CD4-positive, alpha-beta T cell treated with Interleukin-12 subunit alpha and Interleukin-12 subunit beta, for 1 hour (primary cell): ENCODE results near the gene PMIS2.
A peak's percentile ranks its signal among the peaks of the same experiment; 100 is the strongest.

Experiments
- DNase-seq: peaks from one replicate; pipeline ENCODE4 v3.0.0-alpha.2; 2020

PMIS2 gene

GRCh38 chr19:35585848-35586247 lies at the start of gene PMIS2:
Gene PMIS2, plus strand, starts transcription at chr19:35586173. Its CDS starts 87 bp downstream, at chr19:35586260.
- peak; percentile 2 for DNase-seq

DNA sequence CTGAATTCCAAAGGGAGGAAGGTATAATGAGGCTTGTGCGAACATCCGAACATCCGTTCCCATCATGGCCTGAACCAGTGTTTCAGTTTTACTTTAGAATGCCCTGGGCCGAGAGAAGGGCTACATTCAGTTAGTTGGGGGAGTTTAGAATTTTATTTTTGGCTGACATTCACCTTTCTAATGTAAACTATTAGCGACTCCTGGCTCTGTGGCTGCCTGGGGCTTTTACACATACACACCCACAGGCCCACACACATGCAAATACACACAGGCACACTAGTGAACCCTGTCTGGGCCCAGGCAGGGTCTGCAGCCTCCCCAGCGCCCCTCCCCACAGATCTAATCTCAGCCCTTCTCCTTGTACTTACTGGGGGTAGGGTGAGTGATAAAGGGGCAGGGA lies 46.7 kb upstream of the PMIS2 start:
- no peak for DNase-seq

DNA sequence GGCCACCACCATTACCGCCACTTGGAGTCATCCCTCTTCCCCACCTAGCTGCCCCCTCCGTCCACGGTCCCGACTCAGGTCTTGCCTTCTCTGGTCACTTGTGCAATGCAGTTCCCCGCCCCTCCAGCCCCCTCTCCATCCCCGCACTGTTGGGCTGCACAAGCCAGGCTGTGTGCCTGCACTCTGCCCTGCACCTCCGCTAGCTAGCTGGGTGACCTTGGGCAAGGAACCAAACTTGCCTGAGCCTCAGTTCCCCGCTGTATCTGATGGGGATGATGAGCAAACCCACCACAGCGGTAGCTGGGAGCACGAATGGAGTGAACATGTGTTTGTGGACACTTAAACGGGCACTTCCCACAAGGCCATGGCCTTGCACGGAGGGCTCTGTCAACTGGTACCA lies 46.1 kb upstream of the PMIS2 start:
- DNase-seq = no peak

DNA sequence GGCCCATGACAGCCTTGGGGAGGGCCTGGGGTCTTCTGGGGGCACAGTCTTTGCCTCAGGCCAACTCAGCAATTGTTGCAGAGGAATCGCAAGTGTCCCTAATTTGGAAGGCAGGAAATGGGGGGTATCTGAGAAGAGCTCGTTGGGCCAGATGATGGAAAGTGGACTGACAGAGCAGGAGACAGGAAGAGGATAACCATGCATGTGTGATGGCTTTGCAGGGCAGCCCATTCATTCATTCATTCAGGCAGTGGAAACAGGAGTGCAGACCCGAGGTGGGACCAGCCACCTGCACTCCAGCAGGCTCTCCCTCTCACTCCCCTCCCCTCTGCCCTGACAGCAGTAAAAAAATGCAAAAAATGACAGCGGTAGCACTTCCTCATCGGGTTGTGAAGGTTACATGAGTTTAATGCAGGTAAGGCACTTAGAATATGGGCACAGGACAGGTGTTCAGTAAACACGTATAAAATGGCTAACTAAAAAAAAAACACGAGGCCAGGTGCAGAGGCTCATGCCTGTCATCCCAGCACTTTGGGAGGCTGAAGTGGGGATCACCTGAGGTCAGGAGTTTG lies 45.5 kb upstream of the PMIS2 start:
- DNase-seq = no peak

- DNase-seq = no peak
Measured at GRCh38 chr19:35542209-35542608, 43.8 kb upstream of the PMIS2 start.

DNA sequence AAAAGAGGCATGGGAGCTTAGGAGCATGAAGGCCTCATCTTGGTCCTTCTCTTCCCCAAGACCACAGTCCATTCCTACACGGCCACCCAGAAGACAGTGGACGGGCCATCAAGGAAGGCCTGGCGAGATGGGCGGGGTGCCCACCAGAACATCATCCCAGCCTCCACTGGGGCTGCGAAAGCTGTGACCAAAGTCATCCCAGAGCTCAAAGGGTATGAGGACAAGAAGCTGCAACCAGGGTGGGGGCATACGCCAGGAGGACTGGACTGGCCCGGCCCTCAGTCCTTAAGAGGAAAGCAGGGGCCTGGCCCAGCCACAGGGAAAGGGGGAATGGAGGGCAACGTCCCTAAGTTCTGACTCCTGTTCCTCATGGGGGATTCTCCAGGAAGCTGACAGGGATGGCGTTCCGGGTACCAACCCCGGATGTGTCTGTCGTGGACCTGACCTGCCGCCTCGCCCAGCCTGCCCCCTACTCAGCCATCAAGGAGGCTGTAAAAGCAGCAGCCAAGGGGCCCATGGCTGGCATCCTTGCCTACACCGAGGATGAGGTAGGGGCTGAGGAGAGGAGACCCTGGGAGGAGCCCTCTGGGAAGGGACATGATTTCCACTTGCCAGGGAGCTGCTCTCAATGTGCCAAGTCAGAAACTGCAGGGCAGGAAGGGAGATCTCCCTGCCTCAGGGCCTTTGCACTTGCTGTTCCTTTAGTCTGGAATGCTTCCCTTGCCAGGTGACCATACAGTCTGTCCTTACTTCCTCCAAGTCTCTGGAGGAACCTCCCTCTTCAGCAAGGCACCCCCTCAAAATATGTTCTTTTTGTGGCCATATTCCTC lies 42.5 kb upstream of the PMIS2 start:
- DNase-seq = no peak

GRCh38 chr19:35544110-35544802 lies 41.7 kb upstream of the PMIS2 start:
- no peak for DNase-seq

DNA sequence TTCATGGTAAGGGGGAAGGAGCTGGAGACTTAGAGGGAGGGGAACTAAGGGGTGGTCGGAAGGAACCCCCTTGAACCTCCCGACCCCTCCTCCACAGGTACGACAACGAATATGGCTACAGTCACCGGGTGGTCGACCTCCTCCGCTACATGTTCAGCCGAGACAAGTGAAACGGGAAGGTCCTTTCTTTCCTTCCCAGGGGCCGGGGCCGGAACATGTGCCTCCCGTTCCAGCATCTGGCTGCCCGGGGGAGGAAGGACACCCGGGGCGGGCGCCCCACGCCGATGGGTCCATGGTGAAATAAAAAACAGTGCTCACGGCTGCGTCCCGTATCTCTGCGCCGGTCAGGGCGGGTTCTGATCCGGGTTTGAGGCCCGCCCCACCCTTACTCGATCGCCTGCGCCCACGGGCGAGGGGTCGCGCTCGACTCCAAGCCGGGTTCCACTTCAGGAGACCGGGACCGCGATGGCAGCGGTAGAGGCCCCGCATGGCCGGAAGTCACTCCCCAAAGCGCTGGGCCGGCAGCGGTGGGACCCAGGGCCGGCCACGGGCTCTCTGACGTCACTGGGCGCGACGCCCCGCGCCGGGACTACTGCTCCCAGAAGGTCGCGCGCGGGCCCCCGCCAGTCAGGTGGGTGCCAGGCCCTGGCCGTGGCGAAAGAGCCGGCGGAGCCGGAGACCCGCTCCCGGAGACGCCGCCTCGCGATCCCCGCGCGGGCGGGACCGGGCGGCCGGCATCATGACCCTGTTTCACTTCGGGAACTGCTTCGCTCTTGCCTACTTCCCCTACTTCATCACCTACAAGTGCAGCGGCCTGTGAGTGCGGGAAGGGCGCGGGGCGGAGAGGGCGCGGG lies 40.7 kb upstream of the PMIS2 start, which contains the start of gene TMEM147:
Gene TMEM147, plus strand, starts transcription at position 626 of the 854 bp plus-strand sequence. Its CDS starts 114 bp downstream, at position 740.
- DNase-seq = peak; percentile 83

DNA sequence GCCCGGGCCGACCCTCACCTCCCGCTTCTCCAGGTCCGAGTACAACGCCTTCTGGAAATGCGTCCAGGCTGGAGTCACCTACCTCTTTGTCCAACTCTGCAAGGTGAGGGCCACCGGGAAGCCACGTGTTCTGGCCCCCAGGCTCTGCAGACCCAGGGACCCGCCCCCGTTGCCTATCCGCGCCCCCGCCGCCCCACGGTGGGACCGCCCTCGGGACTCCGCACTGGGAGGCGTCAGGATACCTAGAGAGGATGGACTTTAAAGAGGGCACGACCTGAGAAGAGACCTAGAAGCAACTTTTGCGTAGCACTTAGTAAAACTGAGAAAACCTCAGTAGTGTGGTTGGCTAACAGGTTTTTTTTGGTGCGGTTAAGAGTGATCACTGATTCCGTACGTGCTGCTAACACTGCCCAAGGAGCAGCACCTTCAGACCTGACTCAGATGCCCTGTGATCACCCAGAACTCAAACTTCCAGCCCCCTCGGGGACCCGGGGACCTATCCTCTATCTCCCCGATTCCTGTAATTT lies 40.1 kb upstream of the PMIS2 start:
- peak; percentile 53 for DNase-seq

DNA sequence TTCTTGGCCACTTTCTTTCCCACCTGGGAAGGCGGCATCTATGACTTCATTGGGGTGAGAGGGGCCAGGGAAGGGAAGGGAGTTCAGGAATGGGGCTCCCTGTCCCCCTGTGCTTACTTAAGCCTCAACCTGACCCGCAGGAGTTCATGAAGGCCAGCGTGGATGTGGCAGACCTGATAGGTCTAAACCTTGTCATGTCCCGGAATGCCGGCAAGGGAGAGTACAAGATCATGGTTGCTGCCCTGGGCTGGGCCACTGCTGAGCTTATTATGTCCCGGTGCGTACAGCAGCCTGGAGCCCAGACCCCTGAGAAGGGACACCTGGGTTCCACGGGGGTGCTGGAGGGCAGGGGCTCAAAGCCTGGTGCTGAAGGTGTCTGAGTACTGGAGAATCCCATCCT lies 39.4 kb upstream of the PMIS2 start:
- DNase-seq = no peak

GRCh38 chr19:35549174-35549788 lies 36.7 kb upstream of the PMIS2 start:
- peak; percentile 68 for DNase-seq

DNA sequence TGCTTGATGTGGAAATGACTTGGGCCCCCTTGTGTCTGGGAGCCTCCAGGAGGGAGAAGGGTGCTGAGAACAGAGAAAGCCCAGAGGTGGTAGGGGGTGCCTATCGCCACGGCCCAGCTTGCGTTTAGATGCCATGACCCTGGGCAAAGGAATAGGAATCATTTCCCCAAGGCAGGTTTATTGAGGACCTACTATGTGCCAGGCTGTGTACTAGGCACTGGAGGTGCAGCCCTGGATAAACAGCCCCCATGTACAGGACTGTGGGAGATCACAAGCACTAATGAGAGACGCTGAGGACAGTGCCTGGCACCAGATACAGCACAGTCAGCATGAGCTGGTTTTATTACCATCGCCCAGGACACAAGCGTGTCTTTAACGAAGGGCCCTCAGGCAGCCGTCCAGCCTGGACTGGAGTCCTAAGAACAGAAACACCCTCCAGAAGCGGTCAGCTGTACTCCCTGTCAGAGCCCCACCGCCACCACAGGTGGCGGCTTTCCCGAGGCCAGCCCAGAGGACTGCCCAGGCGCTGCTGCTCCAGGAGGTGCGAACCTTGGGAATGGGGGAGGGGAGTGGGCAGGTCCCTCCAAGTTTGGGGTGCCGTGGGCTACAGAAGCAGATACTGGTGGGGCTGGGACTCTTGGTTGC lies 36.0 kb upstream of the PMIS2 start:
- no peak for DNase-seq

DNA sequence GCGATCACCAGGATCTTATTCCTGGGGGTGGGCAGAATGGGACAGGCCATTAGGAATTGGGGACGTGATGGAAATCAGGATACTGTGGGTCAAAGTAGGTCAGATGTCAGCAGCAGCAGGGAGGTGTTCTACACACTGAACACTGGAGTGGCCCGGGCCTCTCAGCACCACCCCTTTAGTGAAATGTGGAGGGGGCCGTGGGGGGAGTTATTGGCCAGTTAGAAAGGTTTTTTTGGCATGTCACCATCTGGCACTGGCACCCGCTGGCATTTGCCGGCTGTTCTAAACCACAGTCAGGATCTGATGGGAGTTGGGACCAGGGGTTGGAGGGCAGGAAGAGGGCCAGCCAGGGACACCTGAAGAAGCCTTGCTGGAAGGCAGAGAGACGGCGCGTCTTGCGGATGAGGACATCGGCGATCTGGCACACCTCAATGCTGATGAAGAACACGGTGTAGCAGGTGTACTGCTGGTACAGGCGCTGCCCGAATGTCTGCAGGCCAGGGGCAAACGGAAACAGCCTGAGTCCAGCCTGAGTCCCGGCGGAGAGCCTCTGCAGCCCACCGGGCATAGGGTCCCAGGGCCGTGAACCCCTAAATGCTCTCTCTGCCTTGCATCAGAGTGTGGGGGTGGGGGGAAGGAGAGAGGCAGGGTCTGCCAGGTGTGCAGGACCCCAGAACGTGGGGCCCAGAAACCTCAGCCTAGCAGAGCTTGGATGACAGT lies 34.7 kb upstream of the PMIS2 start:
- no peak for DNase-seq

DNA sequence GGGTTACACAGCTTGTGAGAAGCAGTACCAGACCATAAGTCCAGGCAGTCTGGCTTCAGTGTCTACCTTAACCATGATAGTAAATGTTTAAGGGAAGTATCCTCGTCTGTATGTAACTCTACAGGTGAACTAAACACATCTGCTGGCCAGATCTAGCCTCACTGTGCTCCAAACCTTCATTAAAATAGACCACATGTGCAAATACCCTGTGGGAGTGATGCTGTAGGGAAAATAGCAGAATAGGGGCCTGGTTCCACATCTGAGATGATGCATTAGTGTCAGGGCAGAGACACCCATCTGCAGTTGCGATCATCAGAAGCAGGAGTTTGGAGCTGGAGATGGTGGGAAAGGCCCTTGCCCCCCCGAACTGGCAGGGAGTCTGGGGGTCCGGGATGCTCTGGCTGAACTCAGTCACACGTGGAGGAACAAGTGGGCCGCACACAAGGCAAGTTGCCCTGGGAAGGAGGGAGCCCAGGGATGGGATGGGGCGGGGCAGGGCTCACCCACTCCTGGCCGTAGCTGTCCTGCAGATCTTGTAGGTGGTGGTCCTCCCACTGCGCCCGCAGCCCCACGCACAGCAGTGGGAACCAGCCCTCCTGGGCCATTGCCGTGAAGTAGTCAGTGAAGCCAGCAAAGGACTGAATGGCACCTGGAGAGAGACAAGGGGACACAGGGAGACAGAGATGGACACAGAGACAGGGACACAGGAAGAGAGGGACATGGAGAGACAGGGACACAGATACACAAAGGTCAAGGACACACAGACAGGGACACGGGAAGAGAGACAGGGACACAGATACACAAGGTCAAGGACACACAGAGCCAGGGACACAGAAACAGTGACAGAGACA lies 33.2 kb upstream of the PMIS2 start:
- no peak for DNase-seq

DNA sequence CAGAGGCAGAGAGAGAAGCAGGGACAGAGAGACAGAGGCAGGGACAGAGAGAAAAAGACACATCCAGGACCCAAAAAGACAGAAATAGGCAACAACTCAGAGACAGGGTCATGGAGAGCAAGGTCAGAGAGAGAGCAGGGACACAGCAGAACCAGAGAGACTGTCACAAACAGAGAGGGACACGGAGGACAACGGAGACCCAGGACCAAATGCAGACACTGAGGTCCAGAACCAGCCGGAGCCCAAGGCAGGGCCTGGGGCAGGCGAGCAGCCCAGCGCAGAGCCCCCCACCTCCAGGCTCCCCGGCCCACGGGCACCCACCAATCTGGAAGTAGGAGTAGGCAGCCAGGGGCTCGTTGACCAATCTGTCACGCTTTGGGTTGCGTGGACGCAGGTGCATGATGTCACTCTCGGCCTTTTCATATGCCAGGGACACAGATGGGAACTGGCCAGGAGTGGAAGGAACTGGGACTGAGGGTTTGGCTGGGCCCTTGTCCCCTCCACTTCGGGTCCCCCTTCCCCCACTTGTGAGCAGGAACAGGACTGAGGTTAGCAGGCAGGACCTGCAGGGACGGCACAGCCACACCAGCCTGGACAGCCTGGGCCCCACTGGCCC lies 32.5 kb upstream of the PMIS2 start:
- no peak for DNase-seq

- DNase-seq = no peak
Measured at GRCh38 chr19:35554076-35554475, 31.9 kb upstream of the PMIS2 start.

DNA sequence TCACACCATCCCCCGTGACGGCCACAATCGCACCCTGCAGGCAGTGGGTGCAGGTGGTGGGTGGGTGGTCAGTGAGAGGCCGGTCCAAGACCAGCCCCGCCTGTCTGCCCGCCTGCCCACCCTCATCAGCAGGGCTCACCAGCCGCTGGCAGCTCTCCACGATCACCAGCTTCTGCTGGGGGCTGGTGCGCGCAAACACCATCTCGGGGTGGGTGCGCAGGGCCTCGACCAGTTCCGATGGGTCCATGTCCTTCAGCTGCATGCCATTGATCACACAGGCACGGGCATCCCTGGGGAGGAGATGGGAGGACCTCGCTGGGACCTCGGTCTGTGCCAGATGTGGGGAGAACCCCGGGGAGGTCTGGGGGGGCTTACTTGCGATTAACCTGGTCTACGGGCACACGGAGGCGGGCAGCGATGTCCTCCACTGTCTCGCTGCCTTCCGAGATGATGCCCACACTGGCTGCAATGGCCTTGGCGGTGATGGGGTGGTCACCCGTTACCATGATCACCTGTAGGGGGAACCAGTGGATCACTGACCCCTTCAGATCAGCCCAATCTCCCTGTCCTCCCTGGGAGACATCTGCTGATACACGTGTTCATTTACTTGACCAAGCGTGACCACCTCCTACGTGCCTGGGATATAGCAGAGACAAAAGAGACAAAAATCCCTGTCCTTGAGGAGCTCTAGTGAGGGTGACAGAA lies 30.5 kb upstream of the PMIS2 start:
- DNase-seq = no peak

GRCh38 chr19:35556025-35556590 lies 29.9 kb upstream of the PMIS2 start:
- DNase-seq = no peak
